ENCODE measurements around the gene IFT57. TPM values are rescaled to one million over a fixed set of nuclear protein-coding genes. Genes with fewer than 3 reads are reported as not detected.

IFT57 gene
- total RNA-seq, 1 experiment from 2014 or later, result 32.1 TPM

GRCh38 chr3:108239082-108239481, 16.9 kb upstream of the IFT57 start:
- peaks cover 2% of the 10 kb centered on the region for H3K4me1 Mint-ChIP-seq
- CTCF ChIA-PET, result no interaction called here
- H3K36me3 Mint-ChIP-seq, result peaks cover 1% of the 10 kb centered on the region; the same call in 1 of the 2 replicates
- ATAC-seq, result no peak
- no peak for TF ChIP-seq GRHL2 (CRISPR knock-in tag; IDR thresholded peaks at IDR 0.05; ENCODE audit: insufficient replicate concordance, severe bottlenecking)
- H3K27ac Mint-ChIP-seq, result no peak overlapping the region
- POLR2A ChIA-PET, result no interaction called here
- DNase-seq (ENCODE audit: low spot score), result no peak
- H3K4me3 Mint-ChIP-seq, result no peak overlapping the region
- peaks cover 8% of the 10 kb centered on the region for H3K9me3 Mint-ChIP-seq
- no peaks in the 10 kb centered on the region for H3K27me3 Mint-ChIP-seq (ENCODE audit: low read depth)

GRCh38 chr3:108235290-108235689, 13.1 kb upstream of the IFT57 start:
- Mint-ChIP-seq H3K9me3 (0 out of 2 replicates have a peak, but pooled peaks cover 4% of the 10 kb centered on the region), H3K27me3 (ENCODE audit: low read depth) (no peaks in the 10 kb centered on the region), H3K4me3 (no peak overlapping the region), H3K4me1 (no peaks in the 10 kb centered on the region), H3K36me3 (no peaks in the 10 kb centered on the region), H3K27ac (no peak overlapping the region)
- POLR2A ChIA-PET, result no interaction called here
- ATAC-seq (no peak), DNase-seq (ENCODE audit: low spot score) (no peak)
- TF ChIP-seq ZNF423 (CRISPR knock-in tag; IDR thresholded peaks at IDR 0.05), result no peak
- CTCF ChIA-PET, result no interaction called here

- DNase-seq (ENCODE audit: low spot score) (no peak), ATAC-seq (no peak)
- no peaks in the 10 kb centered on the region for H3K27me3 Mint-ChIP-seq (ENCODE audit: low read depth)
- H3K27ac Mint-ChIP-seq, result no peak overlapping the region
- H3K36me3 Mint-ChIP-seq, result no peaks in the 10 kb centered on the region
- H3K4me1 Mint-ChIP-seq, result no peaks in the 10 kb centered on the region
- ChIA-PET CTCF (no interaction called here), POLR2A (no interaction called here)
- H3K4me3 Mint-ChIP-seq, result no peak overlapping the region
- TF ChIP-seq, protein P1, sequence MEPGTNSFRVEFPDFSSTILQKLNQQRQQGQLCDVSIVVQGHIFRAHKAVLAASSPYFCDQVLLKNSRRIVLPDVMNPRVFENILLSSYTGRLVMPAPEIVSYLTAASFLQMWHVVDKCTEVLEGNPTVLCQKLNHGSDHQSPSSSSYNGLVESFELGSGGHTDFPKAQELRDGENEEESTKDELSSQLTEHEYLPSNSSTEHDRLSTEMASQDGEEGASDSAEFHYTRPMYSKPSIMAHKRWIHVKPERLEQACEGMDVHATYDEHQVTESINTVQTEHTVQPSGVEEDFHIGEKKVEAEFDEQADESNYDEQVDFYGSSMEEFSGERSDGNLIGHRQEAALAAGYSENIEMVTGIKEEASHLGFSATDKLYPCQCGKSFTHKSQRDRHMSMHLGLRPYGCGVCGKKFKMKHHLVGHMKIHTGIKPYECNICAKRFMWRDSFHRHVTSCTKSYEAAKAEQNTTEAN (CRISPR knock-in tag; IDR thresholded peaks at IDR 0.05), result no peak
- H3K9me3 Mint-ChIP-seq, result 0 out of 2 replicates have a peak, but pooled peaks cover 4% of the 10 kb centered on the region
These were observed 12.2 kb upstream of the IFT57 start for GRCh38 chr3:108234387-108234957.

GRCh38 chr3:108228286-108228685, 6.1 kb upstream of the IFT57 start:
- POLR2A ChIA-PET, result no interaction called here
- H3K9me3 Mint-ChIP-seq, result no peaks in the 10 kb centered on the region
- TF ChIP-seq ETV6 (CRISPR knock-in tag; IDR thresholded peaks at IDR 0.05) (no peak), STAT6 (CRISPR knock-in tag; conservative IDR thresholded peaks at IDR 0.05; ENCODE audit: low read depth) (no peak), ZNF416 (CRISPR knock-in tag; IDR thresholded peaks at IDR 0.05) (no peak)
- TF ChIP-seq, protein P2, sequence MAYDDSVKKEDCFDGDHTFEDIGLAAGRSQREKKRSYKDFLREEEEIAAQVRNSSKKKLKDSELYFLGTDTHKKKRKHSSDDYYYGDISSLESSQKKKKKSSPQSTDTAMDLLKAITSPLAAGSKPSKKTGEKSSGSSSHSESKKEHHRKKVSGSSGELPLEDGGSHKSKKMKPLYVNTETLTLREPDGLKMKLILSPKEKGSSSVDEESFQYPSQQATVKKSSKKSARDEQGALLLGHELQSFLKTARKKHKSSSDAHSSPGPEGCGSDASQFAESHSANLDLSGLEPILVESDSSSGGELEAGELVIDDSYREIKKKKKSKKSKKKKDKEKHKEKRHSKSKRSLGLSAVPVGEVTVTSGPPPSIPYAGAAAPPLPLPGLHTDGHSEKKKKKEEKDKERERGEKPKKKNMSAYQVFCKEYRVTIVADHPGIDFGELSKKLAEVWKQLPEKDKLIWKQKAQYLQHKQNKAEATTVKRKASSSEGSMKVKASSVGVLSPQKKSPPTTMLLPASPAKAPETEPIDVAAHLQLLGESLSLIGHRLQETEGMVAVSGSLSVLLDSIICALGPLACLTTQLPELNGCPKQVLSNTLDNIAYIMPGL (CRISPR knock-in tag; IDR thresholded peaks at IDR 0.05), result no peak
- H3K36me3 Mint-ChIP-seq, result no peaks in the 10 kb centered on the region
- H3K4me1 Mint-ChIP-seq, result no peaks in the 10 kb centered on the region
- no peaks in the 10 kb centered on the region; the same call in 1 of the 2 replicates for H3K27me3 Mint-ChIP-seq (ENCODE audit: low read depth)
- ATAC-seq (no peak), DNase-seq (ENCODE audit: low spot score) (no peak)
- no peak overlapping the region for H3K27ac Mint-ChIP-seq
- H3K4me3 Mint-ChIP-seq, result no peak overlapping the region
- CTCF ChIA-PET, result no interaction called here

GRCh38 chr3:108227131-108227530, 4.9 kb upstream of the IFT57 start:
- Mint-ChIP-seq H3K36me3 (no peaks in the 10 kb centered on the region), H3K4me3 (no peak overlapping the region), H3K4me1 (peaks cover 6% of the 10 kb centered on the region), H3K27ac (no peak overlapping the region), H3K27me3 (ENCODE audit: low read depth) (no peaks in the 10 kb centered on the region; the same call in 1 of the 2 replicates), H3K9me3 (no peaks in the 10 kb centered on the region)
- ATAC-seq (no peak), DNase-seq (ENCODE audit: low spot score) (no peak)
- ChIA-PET POLR2A (no interaction called here), CTCF (interaction anchor here (0.8 kb wide), 1 partner anchor 381 kb away, joined by 3 read pairs; no protein-coding TSS in a partner anchor)
- TF ChIP-seq ETV6 (CRISPR knock-in tag; IDR thresholded peaks at IDR 0.05) (no peak), ATF1 (CRISPR knock-in tag; IDR thresholded peaks at IDR 0.05) (no peak), MYBL2 (CRISPR knock-in tag; IDR thresholded peaks at IDR 0.05) (no peak), FOXJ3 (CRISPR knock-in tag; IDR thresholded peaks at IDR 0.05; ENCODE audit: borderline replicate concordance) (no peak), ZNF671 (CRISPR knock-in tag; IDR thresholded peaks at IDR 0.05) (no peak), CREM (CRISPR knock-in tag; IDR thresholded peaks at IDR 0.05) (no peak), ZMAT4 (CRISPR knock-in tag; IDR thresholded peaks at IDR 0.05) (no peak)
- TF ChIP-seq, protein P3, sequence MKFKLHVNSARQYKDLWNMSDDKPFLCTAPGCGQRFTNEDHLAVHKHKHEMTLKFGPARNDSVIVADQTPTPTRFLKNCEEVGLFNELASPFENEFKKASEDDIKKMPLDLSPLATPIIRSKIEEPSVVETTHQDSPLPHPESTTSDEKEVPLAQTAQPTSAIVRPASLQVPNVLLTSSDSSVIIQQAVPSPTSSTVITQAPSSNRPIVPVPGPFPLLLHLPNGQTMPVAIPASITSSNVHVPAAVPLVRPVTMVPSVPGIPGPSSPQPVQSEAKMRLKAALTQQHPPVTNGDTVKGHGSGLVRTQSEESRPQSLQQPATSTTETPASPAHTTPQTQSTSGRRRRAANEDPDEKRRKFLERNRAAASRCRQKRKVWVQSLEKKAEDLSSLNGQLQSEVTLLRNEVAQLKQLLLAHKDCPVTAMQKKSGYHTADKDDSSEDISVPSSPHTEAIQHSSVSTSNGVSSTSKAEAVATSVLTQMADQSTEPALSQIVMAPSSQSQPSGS (CRISPR knock-in tag; IDR thresholded peaks at IDR 0.05; ENCODE audit: borderline replicate concordance, low read depth), result no peak
